GM12864 (cell line): ENCODE results near the gene RUNX3.
A peak's percentile ranks its signal among the peaks of the same experiment; 100 is the strongest.

Experiments
- DNase-seq: peaks from one replicate; pipeline ENCODE4 v3.0.0-alpha.2; 2011; ENCODE audit warnings: low read depth
- H3K4me3 ChIP-seq: 2 replicates; pipeline ENCODE4 v1.5.1; 2011; ENCODE audit warnings: mild to moderate bottlenecking, low read depth, low read length, control low read depth
- TF ChIP-seq, protein P1 (sequence below): IDR thresholded peaks from 2 replicates; pipeline ENCODE4 v1.5.1; 2011; ENCODE audit warnings: low read depth, mild to moderate bottlenecking, moderate library complexity, low read length, control low read depth, inconsistent platforms; ENCODE audit errors: missing control alignments

RUNX3 gene

DNA sequence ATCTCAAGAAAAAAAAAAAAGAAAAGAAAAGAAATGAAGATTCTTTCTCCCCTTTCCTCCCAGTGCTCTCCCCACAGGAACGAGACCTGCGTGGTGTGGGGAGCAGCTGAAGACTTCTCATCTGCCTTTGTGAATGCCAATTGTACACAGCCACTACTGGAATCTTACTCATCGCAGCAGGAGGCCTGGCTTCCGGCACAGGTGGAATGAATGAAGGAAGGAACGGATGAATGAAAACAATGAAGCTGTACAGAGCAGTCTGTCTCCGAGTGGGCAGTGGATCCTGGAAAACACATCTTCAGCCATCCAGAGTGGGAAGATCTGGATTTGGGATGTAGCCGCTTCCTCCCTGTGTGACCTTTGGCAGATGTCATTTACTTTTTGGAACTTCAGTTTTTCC is 64.9 kb downstream of the RUNX3 start:
- no peak overlapping the region for H3K4me3 ChIP-seq
- no peak for DNase-seq
- TF ChIP-seq, protein P1, sequence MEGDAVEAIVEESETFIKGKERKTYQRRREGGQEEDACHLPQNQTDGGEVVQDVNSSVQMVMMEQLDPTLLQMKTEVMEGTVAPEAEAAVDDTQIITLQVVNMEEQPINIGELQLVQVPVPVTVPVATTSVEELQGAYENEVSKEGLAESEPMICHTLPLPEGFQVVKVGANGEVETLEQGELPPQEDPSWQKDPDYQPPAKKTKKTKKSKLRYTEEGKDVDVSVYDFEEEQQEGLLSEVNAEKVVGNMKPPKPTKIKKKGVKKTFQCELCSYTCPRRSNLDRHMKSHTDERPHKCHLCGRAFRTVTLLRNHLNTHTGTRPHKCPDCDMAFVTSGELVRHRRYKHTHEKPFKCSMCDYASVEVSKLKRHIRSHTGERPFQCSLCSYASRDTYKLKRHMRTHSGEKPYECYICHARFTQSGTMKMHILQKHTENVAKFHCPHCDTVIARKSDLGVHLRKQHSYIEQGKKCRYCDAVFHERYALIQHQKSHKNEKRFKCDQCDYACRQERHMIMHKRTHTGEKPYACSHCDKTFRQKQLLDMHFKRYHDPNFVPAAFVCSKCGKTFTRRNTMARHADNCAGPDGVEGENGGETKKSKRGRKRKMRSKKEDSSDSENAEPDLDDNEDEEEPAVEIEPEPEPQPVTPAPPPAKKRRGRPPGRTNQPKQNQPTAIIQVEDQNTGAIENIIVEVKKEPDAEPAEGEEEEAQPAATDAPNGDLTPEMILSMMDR, result no peak

DNA sequence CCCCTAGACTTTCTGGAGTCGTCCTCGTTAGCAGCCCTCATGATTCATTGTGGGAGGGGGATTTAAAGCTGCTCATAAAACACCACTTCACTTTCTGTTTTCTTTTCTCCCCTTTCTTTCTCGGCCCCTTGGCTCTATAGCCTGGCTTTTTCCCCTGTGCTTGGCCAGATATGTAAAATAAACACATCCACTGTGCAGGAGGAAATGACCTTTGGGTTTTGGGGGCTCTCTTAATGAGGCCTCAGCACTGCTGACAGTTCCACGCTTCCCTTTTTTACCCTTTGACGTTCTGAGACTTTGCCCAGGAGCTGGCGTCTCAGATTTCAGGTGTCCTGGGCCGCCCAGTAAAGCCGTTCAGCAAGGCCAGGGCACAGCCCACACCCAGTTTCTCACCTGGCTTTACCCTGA is 65.7 kb downstream of the RUNX3 start:
- H3K4me3 ChIP-seq, result no peak overlapping the region
- DNase-seq, result no peak
- TF ChIP-seq, protein P1, result no peak

DNA sequence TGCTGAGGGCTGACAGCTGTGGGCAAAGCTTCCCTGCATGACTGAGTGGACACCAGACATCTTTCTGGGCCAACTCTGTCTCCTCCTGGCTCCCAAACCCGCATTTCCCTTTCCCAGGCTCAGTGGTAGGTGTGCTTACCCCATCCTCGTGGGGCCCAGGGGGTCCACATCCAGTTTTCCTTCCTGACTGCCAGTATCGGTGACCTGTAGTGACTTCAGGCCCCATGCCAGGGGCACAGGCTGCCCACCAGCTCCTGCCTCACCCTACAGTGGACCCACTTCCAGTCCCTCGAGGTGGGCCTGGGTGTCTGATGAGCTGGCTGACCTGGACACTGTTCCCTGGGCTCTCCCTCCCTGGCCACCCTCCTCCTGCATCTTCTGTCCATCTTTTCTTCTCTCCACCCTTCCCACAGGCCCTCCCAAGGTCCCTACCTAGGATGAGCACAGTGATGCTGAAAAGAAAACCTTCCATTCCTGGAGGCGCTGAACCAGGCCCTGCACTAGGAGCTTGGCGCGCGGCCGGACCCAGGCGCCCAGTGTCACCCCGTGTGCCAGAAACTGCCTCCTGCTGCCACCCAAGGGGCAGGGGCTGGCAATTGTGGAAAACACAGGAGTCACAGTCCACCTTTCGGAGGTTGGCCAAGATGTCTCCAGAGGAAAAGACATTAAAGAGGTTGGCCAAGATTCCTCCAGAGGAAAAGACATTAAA is 67.1 kb downstream of the RUNX3 start:
- no peak overlapping the region for H3K4me3 ChIP-seq
- TF ChIP-seq, protein P1, result no peak

DNA sequence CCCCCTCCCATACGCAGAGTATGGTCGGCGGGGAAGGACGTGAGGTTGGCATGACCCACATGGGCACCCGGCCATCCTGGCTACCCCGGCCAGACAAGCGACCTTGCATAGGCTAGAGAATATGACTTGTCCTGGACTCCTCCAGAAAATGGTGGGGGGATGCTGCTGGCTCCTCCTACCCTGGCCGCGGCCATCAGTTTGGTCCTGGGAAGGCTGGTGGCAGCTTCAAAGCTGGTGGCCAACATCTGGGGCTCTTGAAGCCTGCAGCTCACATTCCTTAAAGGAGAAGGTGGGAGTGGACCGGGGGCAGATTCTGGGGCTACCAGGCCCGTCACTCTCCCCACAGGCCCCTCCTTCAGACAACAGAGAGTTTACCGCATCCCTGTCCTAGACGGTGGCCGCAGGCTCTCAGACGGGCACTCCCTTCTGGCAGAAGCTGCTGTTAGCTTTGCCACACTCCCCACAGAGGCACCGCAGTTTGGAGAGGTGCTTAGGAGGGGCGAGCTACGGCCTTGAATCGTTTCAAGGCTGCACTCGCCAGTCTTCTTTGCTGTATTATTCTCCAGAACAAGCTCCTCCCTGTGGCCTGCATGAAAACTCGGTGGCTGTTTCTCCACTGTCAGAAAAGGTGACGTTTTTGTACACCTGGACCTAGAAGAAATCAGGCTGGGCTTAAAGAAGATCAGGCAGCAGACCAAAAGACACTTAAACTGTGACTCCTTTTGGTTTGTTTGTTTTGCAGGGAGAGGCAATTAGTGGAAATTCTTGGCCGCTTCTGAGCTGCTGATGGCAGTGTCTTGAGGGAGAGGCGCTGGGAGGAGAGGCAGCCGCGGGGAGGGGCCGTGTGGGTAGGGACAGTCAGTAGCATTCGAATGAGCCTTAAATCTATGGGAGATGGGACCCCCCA is 68.0 kb downstream of the RUNX3 start:
- TF ChIP-seq, protein P1, result peak; percentile 2
- no peak for DNase-seq
- no peak overlapping the region for H3K4me3 ChIP-seq

More for the DNA sequence above, 67.1 kb downstream of the RUNX3 start:
- DNase-seq, result no peak

DNA sequence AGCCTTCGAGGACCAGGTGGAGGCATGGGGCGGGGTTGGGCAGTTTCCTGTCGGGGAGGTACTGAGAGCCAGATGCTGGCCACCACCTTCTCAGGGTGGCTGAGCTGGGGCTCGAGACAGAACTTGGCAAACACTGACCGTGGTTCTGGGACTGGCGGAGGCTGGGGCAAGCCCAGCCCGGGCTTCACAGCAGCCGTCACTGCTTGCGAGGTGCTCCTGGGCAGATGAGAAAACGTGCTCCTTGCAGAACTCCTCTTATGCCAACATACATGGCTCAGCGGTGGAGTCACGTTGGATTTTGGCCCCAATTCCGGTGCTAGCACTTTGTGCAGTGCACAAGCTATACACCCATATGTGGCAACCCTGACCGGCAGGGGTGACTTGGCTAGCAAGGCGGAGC is 69.2 kb downstream of the RUNX3 start:
- TF ChIP-seq, protein P1, result no peak
- no peak for DNase-seq
- H3K4me3 ChIP-seq, result no peak overlapping the region

DNA sequence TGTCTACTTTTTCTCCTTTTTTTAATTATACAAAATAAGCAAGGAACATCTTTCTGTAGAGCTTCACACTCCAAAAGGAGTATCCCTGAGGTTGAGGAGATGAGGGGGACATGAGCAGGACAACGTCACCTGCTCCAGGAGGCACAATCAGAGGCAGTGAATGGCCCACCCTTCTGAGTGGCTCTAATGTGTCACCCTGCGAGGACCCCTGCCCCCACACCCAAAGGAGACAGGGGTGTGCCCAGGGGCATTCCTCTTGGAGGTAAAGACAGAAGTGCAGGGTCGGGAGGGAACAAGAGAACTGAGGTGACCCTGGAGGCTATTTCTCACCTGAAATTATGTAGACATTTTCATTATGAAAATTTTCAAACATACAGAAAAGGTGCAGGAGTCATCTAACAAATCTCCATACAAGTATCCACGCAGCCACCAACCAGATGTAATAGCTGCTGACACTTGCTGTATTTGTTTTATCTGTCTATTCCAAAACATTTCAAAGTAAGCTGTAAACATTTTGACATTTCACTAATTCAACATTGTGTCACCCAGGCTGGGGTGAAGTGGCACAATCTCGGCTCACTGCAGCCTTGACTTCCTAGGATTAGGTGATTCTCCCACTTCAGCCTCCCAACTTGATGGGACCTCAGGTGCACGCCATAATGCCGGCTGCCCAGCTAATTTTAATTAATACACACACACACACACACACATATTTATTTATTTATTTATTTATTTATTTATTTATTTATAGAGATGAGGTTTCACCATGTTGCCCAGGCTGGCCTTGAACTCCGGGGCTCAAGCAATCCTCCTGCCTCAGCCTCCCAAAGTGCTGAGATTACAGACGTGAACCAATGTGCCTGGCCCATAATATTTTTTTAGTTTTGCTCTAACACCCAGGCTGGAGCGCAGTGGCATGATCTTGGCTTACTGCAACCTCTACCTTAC is 70.7 kb downstream of the RUNX3 start:
- TF ChIP-seq, protein P1, result no peak
- no peak for DNase-seq
- H3K4me3 ChIP-seq, result no peak overlapping the region
